ENCODE measurements around the gene PHC2. TPM values are rescaled to one million over a fixed set of nuclear protein-coding genes. Genes with fewer than 3 reads are reported as not detected.

Gene PHC2
- 54.6 and 71.9 TPM in 2 replicates for total RNA-seq (2014; rRNA removed; shearing (Covaris generic))

- in situ Hi-C loops (cut with HindIII; ENCODE audit: low sequenced_read_pairs): no loop called here
- DNase-seq (ENCODE audit: low spot score): peak; percentile 99
These were observed at the start of gene PHC2 for GRCh38 chr1:33430692-33431593. Gene PHC2, minus strand, starts transcription at chr1:33431095. Its CDS starts 55,556 bp downstream, at chr1:33375539.

GRCh38 chr1:33477451-33477850 lies 46.6 kb upstream of the PHC2 start:
- in situ Hi-C loops (cut with HindIII; ENCODE audit: low sequenced_read_pairs): no loop called here
- no peak for DNase-seq (ENCODE audit: low spot score)

- in situ Hi-C loops (cut with HindIII; ENCODE audit: low sequenced_read_pairs): no loop called here
- DNase-seq (ENCODE audit: low spot score): no peak
These were observed 43.0 kb upstream of the PHC2 start for GRCh38 chr1:33473900-33474299.

GRCh38 chr1:33472269-33472980 lies 41.5 kb upstream of the PHC2 start, which contains the start of gene ZSCAN20:
Gene ZSCAN20, plus strand, starts transcription at chr1:33472645. Its CDS starts 6,644 bp downstream, at chr1:33479289.
- DNase-seq (ENCODE audit: low spot score): peak; percentile 100
- in situ Hi-C loops (cut with HindIII; ENCODE audit: low sequenced_read_pairs): no loop called here

- peak; percentile 2 for DNase-seq (ENCODE audit: low spot score)
- in situ Hi-C loops (cut with HindIII; ENCODE audit: low sequenced_read_pairs): no loop called here
These were observed 40.5 kb upstream of the PHC2 start for GRCh38 chr1:33471416-33471815.

- in situ Hi-C loops (cut with HindIII; ENCODE audit: low sequenced_read_pairs): no loop called here
- DNase-seq (ENCODE audit: low spot score): peak; percentile 97
These were observed 39.7 kb upstream of the PHC2 start for GRCh38 chr1:33470495-33471012.

GRCh38 chr1:33469691-33470090 lies 38.8 kb upstream of the PHC2 start:
- in situ Hi-C loops (cut with HindIII; ENCODE audit: low sequenced_read_pairs): no loop called here
- DNase-seq (ENCODE audit: low spot score): no peak

GRCh38 chr1:33468967-33469366 lies 38.1 kb upstream of the PHC2 start:
- in situ Hi-C loops (cut with HindIII; ENCODE audit: low sequenced_read_pairs): no loop called here
- no peak for DNase-seq (ENCODE audit: low spot score)

- in situ Hi-C loops (cut with HindIII; ENCODE audit: low sequenced_read_pairs): no loop called here
- DNase-seq (ENCODE audit: low spot score): peak; percentile 8
These were observed 37.6 kb upstream of the PHC2 start for GRCh38 chr1:33468531-33468930.

GRCh38 chr1:33468011-33468410 lies 37.1 kb upstream of the PHC2 start:
- peak; percentile 30 for DNase-seq (ENCODE audit: low spot score)
- in situ Hi-C loops (cut with HindIII; ENCODE audit: low sequenced_read_pairs): no loop called here

- peak; percentile 41 for DNase-seq (ENCODE audit: low spot score)
- in situ Hi-C loops (cut with HindIII; ENCODE audit: low sequenced_read_pairs): no loop called here
These were observed 35.3 kb upstream of the PHC2 start for GRCh38 chr1:33466159-33466558.

- DNase-seq (ENCODE audit: low spot score): no peak
- in situ Hi-C loops (cut with HindIII; ENCODE audit: low sequenced_read_pairs): no loop called here
These were observed 34.4 kb upstream of the PHC2 start for GRCh38 chr1:33465316-33465715.

GRCh38 chr1:33464552-33464951 lies 33.7 kb upstream of the PHC2 start:
- in situ Hi-C loops (cut with HindIII; ENCODE audit: low sequenced_read_pairs): no loop called here

GRCh38 chr1:33462405-33463164 lies 31.7 kb upstream of the PHC2 start:
- DNase-seq (ENCODE audit: low spot score): no peak
- in situ Hi-C loops (cut with HindIII; ENCODE audit: low sequenced_read_pairs): no loop called here

More at GRCh38 chr1:33464552-33464951, 33.7 kb upstream of the PHC2 start:
- no peak for DNase-seq (ENCODE audit: low spot score)

- DNase-seq (ENCODE audit: low spot score): peak; percentile 5
- in situ Hi-C loops (cut with HindIII; ENCODE audit: low sequenced_read_pairs): no loop called here
These were observed 30.2 kb upstream of the PHC2 start for GRCh38 chr1:33460947-33461629.

- DNase-seq (ENCODE audit: low spot score): no peak
- in situ Hi-C loops (cut with HindIII; ENCODE audit: low sequenced_read_pairs): no loop called here
These were observed 29.2 kb upstream of the PHC2 start for GRCh38 chr1:33460144-33460543.

- no peak for DNase-seq (ENCODE audit: low spot score)
- in situ Hi-C loops (cut with HindIII; ENCODE audit: low sequenced_read_pairs): no loop called here
These were observed 28.8 kb upstream of the PHC2 start for GRCh38 chr1:33459691-33460090.

- in situ Hi-C loops (cut with HindIII; ENCODE audit: low sequenced_read_pairs): no loop called here
- DNase-seq (ENCODE audit: low spot score): no peak
These were observed 25.6 kb upstream of the PHC2 start for GRCh38 chr1:33456502-33456886.
